Measurements from ENCODE around the gene LARGE2.
A peak's percentile ranks its signal among the peaks of the same experiment; 100 is the strongest.

Gene LARGE2

GRCh38 chr11:45922425-45923082 is at the start of gene LARGE2:
TSS of gene LARGE2 (plus strand) at chr11:45922656. CDS start at chr11:45922883, 227 bp downstream.
- DNase-seq (ENCODE audit: low read depth), result no peak

DNA sequence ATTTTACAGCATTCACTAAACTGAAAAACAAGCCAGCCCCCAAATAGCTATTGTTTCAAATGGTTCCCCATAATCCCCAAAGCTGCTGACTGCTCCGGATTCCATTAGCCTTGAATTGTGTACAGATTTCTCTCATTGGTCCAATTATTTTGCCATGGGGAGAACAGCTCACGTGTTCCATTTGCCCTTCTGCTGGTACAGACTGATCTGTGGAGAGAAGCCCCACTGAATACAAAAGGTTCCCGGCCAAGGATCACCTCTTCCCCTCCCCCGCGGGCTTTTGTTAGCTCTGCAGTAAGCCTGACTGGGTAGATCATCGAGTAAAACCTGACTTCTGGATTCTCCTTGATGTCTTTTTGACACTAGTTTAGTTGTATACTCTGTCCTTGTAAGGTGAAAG is 46.1 kb upstream of the LARGE2 start:
- DNase-seq (ENCODE audit: low read depth), result no peak

DNA sequence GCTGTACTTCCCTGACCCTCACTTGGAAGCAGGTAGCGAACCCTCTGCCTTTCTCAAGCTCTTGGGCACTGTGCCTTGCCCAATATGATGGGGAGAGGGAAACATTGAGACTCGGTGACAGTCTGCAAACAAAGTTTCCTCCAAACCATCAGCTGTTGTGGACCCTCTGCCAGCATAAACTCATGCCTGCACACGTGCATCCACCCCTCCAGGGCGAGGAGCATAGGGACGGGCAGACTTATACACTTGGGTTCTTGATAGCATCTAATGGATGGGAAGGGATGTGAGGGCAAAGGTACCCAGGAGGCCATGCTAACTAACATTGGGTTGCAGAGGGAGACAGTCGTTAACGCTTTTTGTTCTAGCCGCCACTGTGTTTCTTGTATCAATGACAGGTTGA is 45.2 kb upstream of the LARGE2 start:
- DNase-seq (ENCODE audit: low read depth), result no peak

- no peak for DNase-seq (ENCODE audit: low read depth)
Measured at GRCh38 chr11:45877845-45878244, 44.6 kb upstream of the LARGE2 start.

DNA sequence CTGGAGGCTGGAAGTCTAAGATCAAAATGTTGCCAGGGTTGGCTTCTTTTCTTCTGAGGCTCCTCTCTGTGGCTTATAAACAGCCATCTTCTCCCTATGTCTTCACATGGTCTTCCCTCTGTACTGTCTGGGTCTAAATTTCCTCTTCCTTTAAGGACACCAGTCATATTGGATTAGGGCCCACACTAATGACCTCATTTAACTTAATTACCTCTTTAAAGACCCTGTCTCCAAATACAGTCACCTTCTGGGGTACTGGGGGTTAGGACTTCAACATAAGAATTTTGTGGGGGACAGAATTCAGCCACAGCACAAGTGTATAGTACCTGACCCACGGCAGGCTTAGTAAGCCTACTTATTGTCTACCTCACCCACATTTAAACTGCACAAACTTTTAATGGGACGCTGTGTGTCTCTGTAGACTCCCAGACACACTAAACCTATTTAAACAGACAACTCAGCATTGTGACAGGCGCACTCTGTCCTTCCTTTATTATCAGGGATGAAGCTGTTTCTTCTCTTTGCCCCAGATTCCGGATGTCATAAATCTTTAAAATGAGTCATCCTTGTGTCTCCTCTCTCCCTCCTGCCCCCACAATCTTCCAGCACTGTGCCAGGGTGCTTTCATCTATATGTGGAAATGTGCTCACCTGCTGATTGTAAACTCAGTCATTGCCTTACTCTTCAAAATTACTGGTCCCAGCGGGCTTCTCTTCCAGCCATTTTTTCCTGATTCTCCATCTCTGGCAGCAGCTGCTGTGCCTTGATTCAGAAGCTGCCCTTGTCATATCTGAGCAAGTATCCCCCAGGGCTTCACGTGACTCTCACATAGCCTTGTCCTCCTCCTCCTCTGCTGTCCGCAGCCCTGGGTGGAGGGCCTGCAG is 42.4 kb upstream of the LARGE2 start:
- DNase-seq (ENCODE audit: low read depth), result peak; percentile 75

DNA sequence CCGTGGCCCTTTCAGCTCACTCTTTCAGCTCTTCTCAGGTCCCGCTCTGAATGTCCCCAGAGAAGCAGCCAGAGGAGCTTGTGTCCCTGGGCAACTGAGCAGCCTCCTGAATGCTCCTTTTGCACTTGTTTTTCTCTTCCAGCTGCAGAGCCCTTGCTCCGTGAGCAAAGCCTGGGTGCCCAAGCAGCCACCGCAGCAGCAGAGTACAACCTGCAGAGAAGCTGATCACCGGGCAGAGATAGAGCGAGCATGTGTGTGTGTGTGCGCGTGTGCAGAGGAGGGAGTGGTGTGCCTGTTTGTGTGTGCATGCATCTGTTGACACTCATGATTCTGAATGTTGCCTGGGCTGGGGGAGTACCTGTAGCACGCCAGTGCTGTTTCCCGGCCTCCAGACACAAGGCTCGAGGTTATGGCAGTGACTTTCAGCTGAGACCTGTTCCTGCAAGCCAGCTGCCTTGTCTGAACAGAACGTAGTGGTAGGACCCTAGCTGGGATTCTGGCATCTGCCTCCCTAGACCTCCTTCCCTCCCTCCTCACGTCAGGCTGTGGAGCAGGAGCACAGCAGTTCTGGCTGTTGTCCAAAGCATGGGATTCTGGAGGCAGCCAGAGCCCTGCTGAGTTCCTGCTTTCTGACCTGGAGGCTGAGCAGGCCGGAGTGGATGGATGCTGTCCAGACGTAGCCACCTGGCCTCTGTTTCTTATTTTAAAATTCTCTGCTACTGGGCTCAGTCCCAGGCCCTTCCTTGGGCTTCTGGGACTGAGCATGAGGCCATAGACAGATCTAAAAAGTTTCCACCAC is 41.5 kb upstream of the LARGE2 start:
- no peak for DNase-seq (ENCODE audit: low read depth)

- DNase-seq (ENCODE audit: low read depth), result peak; percentile 12
Measured at GRCh38 chr11:45881708-45882368, 40.6 kb upstream of the LARGE2 start.

DNA sequence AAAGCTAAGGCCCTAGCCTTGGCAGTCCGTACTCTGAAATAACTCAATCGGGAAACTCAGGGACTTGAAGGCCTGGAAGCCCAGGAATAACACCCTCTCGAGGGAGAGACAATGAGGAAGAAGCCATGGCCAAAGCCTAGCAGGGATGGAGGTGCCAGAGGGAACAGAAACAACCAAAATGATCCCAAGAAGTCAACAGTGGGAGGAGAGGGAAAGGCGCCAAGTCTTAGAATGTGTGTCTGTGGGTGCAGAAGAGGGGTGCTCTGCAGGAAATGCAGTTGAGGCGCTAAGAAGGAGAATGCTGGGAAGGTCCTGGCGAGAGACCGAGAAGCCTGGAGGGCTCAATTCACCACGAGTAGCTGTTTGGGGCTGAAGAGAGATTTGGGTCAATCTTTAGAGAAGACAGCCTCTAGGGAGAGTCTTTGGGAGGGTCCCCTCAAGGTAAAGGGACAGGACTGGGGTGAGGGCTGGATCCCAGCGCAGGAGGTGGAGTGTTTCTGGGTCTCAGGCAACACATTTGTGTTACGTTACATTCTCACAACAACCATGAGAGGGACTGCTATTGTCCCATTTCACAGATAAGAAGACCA is 37.8 kb upstream of the LARGE2 start:
- DNase-seq (ENCODE audit: low read depth), result no peak

- peak; percentile 55 for DNase-seq (ENCODE audit: low read depth)
Measured at GRCh38 chr11:45885274-45885920, 37.1 kb upstream of the LARGE2 start, which contains the start of gene MAPK8IP1. TSS of gene MAPK8IP1 (plus strand) at chr11:45885651. CDS start at chr11:45885821, 170 bp downstream.

DNA sequence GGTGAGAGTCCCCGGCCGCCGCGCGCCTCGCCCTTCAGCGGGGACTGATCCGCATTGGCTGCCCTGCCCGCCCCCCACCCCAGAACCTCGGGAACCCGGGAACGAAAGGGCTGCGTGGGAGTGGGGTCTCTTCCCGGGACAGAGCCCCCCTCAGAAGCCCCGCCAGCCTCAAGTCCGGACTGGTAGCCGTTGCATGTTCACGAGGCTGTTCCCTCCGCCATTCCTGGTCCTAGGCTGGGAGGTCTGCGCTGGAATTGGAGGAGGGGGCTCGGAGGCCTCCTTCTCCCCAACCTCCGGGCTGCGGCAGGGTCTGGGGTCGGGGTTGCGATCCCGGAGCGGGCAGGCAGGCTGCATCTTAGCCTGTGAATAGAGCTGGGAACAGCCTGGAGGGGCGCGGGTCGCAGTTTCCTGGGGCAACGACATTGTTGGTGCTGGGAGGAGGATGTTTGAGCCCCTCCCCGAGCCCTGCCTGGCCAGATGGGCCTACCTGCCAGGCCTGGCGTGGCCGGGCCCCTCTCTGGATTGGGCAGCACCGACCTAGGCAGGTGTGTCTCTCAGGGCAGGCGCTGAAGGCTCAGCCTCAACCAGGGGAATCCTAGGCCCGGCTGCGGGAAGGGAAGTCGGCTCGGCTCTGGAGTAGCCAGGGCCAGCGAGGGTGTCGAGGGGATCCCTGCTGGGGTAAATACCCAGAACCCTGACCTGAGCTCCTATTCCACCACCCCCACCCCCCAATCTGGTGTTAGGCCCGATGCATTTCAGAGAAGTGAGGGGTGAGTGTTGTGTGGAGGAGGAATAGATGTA is 36.3 kb upstream of the LARGE2 start:
- DNase-seq (ENCODE audit: low read depth), result no peak

GRCh38 chr11:45886816-45887520 is 35.5 kb upstream of the LARGE2 start:
- no peak for DNase-seq (ENCODE audit: low read depth)

GRCh38 chr11:45887587-45887986 is 34.9 kb upstream of the LARGE2 start:
- DNase-seq (ENCODE audit: low read depth), result no peak

DNA sequence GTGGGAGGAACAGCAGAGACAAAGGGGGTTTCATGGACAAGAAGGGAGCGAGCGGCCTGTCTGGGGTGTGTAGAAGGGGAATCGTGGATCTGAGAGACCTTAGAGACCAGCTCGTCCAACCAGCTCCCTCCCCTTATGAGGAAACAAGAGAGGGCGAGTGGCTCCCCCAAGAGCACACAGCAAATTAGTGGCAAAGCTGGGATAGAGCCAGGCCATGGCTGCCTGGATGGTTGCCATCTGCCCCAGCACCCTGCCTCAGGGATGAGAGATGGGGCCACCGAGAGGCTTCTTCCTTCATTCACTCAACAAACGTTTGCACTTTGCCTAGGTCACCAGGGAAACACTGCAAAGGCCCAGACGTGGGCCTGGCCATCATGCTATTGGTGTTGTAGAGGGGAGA is 32.9 kb upstream of the LARGE2 start:
- no peak for DNase-seq (ENCODE audit: low read depth)

DNA sequence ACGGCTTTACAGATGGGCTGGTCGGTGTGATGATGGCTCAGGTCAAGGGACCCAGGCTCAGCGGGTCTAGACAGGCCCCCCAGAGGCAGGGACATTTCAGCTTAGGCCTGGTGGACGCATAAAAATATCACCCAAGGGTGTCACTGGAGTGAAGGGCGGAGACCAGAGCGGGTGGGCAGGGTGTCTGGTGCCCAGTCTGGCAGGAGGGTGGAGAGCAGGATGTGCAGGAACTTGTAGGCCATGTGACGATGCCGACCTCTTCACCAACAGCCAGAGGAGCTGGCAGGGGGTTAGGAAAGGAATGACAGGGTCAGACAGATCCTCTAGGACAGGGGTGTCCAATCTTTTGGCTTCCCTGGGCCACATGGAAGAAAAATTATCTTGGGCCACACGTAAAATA is 32.5 kb upstream of the LARGE2 start:
- DNase-seq (ENCODE audit: low read depth), result no peak

- no peak for DNase-seq (ENCODE audit: low read depth)
Measured at GRCh38 chr11:45890886-45891550, 31.4 kb upstream of the LARGE2 start.

- DNase-seq (ENCODE audit: low read depth), result no peak
Measured at GRCh38 chr11:45892856-45893255, 29.6 kb upstream of the LARGE2 start.

DNA sequence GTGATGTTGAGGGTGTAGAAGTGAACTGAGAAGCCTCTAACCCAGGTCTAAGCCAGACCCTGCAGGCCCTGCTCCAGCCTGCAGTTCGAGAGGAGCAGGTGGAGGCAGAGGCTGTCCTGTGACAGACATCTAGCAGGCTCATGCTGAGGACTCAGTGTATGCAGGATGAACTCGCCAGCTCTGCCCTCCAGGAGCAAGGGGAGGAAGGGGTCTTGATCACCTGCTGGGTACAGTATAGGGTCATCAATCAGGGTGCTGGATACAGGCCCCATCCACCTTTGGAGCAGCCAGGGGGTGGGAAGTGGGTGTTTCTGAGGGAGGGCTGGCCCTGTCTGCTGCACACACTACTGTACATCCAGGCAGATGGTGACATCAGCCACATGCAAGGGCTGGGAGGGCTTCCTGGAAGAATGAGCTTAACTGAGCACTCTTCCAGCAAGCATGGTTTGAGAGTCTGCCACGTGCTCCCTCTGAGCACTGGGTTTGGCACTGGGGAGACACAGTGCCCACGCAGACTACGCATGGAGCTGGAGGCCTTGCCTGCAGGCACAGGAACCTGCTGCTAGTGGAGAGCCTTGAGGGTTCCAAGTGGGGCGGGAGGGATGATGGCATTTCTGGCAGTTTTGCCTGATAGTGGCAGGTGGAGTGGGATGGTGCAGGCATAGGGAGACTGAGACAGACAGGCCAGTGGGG is 27.8 kb upstream of the LARGE2 start:
- no peak for DNase-seq (ENCODE audit: low read depth)

GRCh38 chr11:45895553-45896259 is 26.8 kb upstream of the LARGE2 start:
- DNase-seq (ENCODE audit: low read depth), result no peak

Data from ELR (cell line).